Fibroblast of skin of abdomen (primary cell): ENCODE results near the gene HRCT1.
"Not testable (repeated sequence)": the region's sequence is repeated elsewhere in the genome, so short reads cannot be mapped to it uniquely, and the experiment has no call there.

Source experiments
- DNase-seq: peaks from one replicate; pipeline ENCODE4 v3.0.0-alpha.2; 2013

Gene HRCT1

DNA sequence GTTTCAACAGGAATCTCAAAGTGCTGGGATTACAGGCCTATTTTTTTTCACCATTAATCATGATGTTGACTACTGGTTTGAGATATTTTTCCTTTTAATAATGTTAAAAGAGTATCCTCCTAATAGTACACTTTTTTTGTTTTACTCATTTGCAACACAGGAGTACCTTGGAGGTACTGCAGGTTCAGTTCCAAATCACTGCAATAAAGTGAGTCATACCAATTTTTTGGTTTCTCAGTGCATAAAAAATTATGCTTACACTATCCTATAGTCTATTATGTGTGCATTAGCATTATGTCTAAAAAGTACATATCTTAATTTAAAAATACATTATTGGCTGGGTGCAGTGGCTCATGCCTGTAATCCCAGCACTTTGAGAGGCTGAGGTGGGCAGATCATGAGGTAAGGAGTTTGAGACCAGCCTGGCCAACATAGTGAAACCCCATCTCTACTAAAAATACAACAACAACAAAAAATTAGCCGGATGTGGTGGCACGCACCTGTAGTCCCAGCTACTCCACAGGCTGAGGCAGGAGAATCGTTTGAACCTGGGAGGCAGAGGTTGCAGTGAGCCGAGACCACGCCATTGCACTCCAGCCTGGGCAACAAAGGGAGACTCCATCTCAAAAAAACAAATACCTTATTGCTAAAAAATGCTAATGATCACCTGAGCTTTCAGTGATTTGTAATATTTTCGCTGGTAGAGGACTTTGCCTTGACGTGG lies 8.5 kb upstream of the HRCT1 start:
- DNase-seq = not testable (repeated sequence)

DNA sequence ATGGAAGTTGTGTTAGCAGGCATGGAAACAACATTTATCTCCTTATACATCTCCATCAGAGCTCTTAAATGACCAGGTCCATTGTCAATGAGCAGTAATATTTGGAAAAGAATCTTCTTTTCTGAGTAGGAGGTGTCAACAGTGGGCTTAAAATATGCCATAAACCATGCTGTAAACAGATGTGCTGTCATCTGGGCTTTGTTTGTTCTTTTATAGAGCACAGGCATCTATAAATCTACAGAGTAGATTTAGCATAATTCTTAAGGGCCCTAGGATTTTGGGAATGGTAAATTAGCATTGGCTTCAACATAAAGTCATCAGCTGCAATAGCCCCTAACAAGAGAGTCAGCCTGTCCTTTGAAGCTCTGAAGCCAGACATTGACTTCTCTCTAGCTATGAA lies 7.7 kb upstream of the HRCT1 start:
- no peak for DNase-seq

DNA sequence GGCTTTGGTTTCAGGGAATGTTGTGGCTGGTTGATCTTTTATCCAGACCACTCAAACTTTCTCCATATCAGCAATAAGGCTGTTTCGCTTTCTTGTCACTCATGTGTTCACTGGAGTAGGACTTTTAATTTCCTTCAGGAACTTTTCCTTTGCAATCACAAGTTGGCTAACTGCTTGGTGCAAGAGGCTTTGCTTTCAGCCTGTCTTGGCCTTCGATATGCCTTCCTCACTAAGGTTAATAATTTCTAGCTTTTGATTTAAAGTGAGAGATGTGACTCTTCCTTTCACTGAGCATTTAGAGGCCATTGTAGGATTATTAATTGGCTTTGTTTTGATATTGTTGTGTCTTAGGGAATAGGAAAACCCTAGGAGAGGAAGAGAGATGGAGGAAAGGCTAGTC lies 7.0 kb upstream of the HRCT1 start:
- no peak for DNase-seq

DNA sequence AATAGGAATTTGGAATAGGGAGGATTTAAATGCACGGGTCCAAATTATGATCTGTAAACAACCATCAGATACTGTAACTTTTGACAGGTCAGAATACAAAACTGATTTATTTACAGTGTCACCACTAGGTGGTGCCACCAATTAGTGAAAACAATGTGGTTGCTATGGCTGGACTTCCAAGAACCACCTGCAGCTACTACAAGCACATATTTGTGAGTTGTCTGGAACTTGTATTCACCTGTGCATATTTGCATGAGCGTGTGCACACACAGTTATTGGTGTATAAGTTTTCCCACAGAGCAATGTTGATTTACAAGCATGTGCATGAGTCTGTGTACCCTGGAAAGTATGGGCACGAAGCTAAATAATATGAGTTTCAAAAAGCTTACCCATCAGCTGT lies 3.0 kb upstream of the HRCT1 start:
- DNase-seq = peak; percentile 51

DNA sequence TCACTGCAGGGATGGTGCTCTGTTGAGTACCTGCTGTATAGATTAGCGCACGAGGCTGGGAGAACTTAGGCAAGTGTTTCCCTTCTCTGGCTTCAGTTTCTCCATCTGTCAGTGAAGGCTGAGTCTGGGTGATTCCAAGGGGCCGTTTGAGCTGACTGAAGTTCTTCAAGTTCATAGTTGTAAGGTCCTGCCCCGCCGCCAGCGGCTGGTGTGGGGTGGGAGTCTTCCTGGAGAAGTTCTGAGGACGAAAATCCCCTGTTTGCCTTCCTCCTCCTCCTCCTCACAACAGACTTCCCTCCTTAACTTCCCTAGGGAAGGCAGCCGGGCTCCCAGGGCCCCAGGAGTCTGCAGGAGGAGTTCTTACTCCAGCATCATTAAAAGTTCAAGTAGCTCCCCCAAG lies 1.7 kb upstream of the HRCT1 start:
- no peak for DNase-seq

DNA sequence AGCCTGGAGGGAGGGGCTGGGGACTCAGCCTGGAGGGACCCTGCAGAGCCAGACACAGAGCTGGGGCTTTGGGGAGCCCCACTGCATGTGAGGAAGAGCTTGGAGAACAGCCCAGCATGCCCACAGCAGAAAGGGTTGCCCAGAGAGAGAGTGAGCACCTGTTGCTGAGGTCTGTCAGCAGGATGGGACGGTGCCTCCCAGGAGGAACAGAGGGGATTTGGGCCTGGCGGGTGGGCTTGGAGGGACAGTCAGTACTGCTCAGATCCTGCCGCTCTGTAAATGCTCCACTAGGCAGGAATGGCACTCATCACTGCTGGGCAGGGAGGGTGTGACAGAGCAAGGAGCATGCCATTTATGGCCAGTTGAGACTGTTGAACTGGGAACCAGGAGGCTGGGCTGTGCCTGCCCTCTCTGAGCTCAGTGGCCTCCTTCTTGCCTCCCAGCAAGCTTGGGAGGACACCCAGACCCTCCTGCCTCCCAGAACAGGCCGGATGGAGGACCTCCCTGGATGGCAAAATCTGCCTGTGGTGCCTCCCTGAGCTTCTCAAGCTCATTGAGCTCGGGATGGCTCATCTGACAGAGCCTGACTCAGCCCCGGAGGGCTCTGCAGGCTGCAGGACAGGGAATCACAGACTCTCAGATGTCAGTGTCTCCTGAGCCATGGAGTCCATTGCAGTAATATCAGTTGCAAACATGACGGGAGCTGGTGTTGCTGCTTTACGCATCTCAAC lies 786 bp upstream of the HRCT1 start:
- DNase-seq = peak; percentile 64

DNA sequence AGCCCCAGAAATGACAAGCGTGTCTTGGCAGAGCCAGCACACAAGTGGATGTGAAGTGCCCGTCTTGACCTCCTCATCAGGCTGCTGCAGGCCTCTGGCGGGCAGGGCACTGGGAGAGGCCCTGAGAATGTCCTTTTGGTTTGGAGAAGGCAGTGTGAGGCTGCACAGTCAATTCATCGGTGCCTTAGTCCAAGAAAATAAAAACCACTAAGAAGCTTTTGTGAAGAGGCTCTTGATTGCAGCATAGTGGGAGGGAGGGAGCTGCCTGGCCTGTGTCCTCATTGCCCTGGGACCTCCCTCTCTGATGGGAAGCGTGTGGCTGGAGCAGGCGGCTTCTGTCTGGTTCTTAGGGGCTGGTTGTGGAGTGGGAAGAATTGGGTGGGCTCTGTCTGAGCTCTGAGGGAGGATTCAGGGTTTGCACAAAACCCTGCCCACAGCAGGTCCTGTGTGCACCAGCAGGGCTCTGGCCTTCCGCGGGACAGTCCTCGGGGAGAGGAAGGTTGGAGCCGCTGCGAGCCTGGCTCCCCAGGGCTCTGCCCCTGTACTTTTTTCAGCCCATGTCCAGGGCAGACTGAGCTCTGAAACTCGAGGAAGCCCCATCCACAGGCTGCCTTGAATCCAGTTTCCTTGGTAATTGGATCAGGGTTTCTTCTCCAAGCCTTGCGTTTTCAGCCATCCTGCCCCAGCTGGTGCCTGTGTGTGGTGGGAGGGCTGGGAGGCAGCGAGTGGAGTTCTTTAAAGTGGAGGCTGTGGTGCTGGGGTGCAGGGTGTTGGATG lies 1.1 kb downstream of the HRCT1 start:
- peak; percentile 90 for DNase-seq

DNA sequence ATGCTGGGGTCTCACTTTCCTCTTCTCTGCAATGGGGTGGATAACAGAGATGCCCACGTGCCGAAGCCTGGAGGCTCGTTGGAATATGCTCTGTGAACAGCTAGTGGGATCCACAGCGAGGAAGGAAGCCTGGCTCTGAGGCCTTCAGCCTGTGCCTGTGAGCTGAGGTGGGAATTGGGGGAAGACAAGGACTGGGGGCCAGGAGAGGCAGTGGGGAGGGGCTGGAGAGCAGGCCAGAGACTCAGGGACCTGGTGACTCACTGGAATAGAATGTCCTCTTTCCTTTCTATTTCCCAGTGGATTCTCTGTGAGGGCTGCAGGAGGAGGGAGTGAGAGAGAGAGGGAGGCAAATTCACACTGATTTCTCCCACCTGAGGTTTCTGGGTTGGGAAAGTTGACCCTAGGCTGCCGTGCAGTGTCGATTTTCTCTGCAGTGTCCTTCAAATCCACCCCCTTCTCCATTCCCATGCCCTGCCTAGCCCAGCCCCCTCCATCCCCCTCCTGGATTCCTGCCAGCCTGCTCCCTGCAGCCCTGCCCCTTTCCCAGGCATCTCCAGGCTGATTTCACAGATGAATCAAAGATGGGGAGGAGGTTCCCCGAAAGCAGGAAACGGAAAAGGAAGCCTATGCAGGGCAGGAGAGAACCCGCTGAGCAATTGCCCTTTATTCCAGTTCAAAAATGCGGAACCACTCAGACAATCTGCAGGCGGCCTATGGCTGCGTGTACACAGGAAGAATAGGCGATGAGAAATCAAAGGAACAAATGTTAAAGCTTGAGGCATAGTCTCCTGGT lies 1.9 kb downstream of the HRCT1 start:
- DNase-seq = peak; percentile 97

DNA sequence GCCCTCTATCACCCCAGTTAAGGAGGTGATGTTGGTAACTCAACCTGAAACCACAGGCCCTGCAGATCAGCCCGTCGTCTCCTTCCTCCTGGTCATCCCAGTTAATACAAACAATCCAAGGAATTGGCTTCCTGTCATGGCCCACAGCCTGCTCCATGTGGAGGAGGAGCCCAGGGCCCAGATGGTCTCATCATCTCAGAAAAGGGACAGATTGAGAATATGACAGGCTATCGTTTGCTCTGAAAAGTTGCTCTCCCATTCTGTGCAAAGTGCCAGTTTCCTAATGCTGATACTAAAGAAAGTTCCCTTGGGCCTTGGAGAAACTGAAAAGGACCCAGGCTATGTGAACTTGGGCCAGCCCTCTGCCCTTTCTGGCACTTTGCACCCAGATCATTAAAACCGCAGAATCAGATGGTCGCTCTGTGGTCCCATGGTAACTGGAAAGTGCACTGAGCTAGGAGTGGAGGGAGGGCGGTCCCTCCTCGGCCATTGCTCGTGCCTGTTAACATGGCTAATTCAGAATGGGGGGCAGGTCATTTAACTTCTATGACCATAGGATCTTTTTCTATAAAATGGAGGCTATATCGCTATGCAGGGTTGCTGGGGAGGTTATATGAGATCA lies 2.6 kb downstream of the HRCT1 start:
- DNase-seq = peak; percentile 52

DNA sequence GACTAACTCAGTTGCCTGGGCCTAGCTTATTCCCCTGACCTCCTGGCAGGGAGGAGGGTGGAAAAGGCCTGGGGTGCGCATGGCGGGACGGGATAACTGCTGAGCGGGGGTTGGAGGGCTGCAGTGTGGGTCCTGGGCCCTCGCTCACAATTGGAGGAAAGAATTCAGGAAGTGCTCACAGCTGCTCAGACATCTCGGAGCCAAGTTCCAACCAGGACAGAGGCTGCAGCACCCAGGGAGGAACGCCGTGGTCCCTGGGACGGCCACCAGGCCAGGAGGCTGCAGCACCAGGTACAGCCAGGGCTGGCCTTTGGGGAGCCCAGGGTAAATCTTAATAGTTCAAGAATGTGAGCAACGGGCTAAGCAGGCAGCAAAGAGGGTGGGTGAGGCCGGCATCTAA lies 3.3 kb downstream of the HRCT1 start, which contains the start of gene SPAAR:
Gene SPAAR, plus strand, starts transcription at position 217 of the 400 bp plus-strand sequence. CDS start 974 bp downstream, outside the sequence.
- DNase-seq = no peak

DNA sequence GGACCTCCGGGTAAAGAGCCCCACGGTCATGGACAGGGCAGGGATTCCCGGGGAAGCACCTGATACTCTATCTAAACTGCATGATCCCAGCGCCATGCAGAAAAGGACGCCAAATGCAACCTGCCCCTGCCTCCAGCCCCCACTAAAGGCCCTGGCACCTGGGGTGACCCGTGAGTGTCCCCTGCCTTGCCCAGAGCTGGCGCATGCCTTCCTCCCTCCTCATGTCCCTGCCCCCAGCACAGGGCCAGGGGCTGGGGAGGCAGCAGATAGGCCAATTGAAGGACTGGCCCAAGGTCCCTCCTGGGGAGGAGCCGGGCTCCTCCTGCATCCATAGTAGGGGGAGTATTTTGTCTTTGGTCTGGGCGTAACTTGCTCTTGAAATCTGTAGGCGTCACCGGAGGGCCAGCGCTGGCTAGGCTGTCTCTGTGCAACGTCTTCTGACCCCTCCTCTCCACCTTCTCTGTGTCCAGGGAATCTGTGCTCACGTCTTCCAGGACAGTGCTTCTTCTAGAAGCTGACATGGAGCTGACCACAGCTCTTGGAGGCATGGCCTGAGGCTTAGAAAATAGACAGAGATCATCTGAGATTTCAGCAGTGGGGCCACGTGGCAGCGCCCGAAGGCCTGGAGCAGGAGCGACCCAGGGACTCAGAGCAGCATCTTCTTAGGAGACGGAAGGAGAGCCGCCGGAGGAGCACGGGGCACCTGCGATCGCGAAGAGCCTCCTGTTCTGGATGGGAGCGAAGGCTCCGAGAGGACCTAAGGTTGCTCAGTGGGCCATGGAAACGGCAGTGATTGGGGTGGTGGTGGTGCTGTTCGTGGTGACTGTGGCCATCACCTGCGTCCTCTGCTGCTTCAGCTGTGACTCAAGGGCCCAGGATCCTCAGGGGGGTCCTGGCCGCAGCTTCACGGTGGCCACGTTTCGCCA lies 3.9 kb downstream of the HRCT1 start:
- DNase-seq = no peak

DNA sequence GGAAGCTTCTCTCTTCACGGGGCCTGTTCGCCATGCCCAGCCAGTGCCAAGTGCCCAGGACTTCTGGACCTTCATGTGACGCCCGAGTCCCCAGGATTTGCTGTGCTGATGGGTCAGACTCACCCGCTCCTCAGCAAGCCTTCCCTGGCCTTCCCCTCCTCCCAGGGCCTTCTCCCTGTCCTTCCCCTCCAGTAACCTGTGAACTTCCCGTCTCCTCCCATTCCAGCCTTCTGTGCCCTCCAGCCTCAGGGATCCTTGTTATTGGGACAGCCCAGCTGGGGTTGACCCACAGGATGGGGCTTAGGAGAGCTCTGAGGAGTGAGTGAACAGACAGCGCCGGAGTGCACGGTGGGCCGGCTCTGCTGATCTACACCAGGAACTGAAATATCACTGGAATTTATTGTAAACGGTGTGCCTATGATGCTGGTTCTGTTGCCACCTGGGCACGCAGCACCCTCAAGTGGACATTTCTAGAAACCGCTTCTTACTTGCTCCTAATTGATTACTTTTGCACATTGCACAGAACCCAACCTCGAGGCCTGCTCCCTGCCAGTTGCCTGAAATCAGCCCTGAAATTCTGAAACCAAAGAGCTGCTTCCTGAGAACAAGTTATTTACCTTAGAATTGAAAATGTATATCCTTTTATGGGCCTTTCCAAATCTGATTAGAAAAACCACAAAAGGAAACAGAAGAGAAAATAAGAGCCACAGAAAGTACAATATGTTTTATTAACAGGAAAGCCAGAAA lies 4.8 kb downstream of the HRCT1 start:
- DNase-seq = peak; percentile 66

DNA sequence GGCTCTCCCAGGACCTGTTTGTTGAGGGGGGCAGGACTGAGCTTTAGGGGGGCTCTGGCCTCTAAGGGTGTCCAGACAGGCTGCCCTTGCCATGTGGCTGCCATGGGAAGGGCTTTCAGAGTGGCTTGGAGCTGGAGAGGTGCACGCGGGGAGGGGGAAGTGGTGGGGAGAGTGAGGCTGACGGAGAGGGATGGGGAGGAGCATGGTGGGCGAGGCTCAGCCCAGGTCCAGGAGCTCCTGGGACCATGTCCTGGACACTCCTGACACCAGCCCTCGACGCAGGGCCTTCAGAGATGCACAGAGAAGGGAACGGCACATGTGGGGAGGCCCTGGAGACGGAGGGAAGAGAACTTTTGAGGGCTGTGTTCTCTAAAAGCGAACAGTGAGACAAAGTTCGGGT lies 5.7 kb downstream of the HRCT1 start:
- no peak for DNase-seq

DNA sequence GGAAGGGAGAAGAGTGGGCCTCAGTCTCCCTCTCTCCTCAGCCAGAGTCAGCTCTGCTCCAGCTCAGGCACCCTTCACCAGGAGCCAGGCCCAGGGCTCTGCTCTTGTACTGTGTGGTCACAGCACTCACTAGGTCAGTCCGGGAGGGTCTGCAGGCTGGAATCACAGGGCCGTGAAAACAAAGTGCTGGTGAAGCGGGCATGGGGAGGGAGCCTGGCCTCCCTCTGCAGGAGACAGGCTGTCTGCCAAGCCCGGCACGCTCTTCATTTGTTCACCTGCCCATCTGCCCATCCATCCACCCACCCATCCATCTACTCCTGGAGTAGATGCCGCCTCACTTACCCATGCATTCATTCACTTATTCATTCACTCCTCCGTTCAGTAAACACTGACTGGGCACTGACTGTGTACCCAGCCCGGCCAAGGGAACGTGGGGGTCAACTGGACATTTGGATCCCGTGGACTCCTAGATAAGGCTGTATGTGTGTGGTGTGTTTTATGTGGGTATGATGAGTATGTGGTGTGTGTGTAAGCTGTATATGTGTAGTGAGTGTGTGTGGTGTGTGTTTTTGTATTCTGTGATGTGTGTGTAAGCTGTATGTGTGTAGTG lies 6.9 kb downstream of the HRCT1 start:
- no peak for DNase-seq

DNA sequence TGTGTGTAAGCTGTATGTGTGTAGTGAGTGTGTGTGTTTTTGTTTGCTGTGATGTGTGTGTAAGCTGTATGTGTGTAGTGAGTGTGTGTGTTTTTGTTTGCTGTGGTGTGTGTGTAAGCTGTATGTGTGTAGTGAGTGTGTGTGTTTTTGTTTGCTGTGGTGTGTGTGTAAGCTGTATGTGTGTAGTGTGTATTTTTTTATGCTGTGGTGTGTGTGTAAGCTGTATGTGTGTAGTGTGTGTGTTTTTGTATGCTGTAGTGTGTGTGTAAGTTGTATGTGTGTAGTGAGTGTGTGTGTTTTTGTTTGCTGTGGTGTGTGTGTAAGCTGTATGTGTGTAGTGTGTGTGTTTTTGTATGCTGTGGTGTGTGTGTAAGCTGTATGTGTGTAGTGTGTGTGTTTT lies 7.4 kb downstream of the HRCT1 start:
- not testable (repeated sequence) for DNase-seq

DNA sequence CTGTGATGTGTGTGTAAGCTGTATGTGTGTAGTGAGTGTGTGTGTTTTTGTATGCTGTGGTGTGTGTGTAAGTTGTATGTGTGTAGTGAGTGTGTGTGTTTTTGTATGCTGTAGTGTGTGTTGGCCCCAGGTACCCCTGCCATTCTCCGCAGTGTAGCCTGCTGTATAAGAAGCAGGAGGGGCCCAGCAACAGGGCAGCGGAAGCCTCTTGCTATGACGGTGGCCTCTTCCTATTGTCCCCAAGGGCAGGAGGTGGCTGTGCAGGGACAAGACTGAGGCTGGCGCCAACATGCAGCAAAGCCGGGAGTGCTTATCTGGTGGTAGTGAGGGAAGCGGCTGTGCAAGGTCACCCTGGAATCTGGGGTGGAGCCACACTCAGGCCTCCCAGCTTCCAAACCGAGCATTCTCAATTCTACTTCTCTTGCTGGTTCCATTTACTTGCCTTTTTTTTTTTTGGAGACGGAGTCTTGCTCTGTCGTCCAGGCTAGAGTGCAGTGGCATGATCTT lies 8.4 kb downstream of the HRCT1 start:
- peak; percentile 44 for DNase-seq

DNA sequence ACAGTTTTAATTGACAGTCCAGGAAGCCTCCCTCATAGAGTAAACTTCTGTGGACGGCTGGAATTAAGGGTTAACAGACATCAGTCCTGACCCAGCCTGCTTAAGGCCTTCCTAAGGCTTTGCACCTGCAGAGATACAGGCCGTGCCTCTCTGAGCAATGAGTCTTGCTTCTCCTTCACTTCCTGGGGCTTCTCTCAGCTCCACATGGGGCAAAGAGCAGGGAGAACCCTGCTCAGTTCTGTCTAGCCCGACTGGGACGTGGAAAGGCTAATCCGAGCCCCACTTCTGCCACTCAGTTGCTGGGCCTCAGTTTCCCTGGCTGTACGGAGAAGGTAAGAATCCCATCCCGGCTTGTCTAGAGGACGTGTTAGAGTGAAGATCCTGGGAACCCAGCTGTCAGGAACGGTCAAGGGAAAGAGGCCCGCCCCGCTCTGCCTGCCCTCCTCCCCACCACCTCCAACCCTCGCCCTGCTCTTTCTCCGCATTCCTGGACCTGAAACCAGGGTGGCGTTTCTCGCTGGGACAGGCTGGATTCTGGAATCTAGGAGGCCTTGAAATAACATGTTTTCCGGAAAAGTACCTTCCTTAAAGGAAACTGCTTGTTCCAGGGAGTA lies 9.8 kb downstream of the HRCT1 start:
- no peak for DNase-seq

DNA sequence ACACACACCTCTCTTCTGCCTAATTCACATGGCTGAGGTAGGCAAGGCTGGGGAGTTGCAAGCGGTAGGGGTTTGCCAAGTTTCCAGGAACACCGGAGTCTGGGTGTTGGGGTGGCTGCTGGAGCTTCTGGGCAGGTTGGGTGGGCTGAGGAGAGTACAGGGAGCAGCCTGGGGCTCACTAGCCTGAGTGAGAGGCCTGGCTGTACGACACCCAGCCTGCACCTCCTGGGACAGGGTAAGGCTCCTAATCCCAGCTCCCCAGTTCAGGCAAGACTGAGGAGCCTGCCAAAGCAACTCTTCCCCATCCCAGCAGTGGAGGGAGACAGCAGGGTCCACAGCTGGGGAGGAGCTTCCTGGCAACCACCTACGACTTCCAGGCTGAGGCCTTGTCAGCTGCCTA lies 11.3 kb downstream of the HRCT1 start:
- DNase-seq = no peak

DNA sequence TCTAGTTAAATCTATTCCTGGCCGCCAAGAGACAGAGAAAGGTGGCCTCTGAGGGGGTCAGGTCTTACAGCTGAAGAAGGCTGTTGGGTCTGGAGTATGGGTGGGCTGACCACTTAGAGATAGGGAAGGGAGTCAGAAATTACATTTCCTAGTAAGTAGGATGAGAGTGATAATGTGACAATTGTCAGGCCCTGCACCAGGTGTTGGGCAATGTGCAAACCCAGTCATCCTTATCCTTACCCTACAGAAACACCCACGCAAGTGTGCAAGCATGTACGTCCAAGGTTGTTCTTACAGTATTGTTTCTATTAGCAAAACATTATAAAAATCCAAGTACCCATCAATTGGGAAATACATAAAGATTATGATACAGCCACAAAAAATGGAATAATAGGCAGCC lies 12.8 kb downstream of the HRCT1 start:
- no peak for DNase-seq
